DND-41 (cell line): ENCODE measurements around the gene FREY1.

Experiments used
- CTCF ChIP-seq: IDR thresholded peaks from 2 replicates; pipeline ENCODE4 v1.5.1; 2012; ENCODE audit warnings: borderline replicate concordance, low read length, moderate library complexity, mild to moderate bottlenecking; ENCODE audit not compliant: poor library complexity, severe bottlenecking; ENCODE audit errors: extremely low read depth
- EZH2 ChIP-seq: IDR thresholded peaks from 3 replicates; pipeline ENCODE4 v1.6.1; 2012; ENCODE audit warnings: borderline replicate concordance, low read depth, mild to moderate bottlenecking, moderate library complexity, low read length, inconsistent platforms; ENCODE audit not compliant: severe bottlenecking

GRCh38 chr11:45870706-45871105 lies 36.4 kb downstream of the FREY1 start:
- no peak for TF ChIP-seq CTCF
- no peak for TF ChIP-seq EZH2
